SH-SY5Y (cell line): ENCODE measurements around the gene CLEC2L.

Source experiments
- GATA2 ChIP-seq: IDR thresholded peaks from 2 replicates; pipeline ENCODE4 v1.6.1; 2011; ENCODE audit warnings: mild to moderate bottlenecking, low read depth, low read length
- GATA3 ChIP-seq: IDR thresholded peaks from 2 replicates; pipeline ENCODE4 v1.6.1; 2011; ENCODE audit warnings: low read depth, mild to moderate bottlenecking, low read length, moderate library complexity

- TF ChIP-seq GATA2 (no peak), GATA3 (no peak)
Measured at GRCh38 chr7:139594090-139594489, 70.6 kb downstream of the CLEC2L start.
